ENCODE data around the gene NPTXR. TPM values are rescaled to one million over a fixed set of nuclear protein-coding genes. Genes with fewer than 3 reads are reported as not detected.

The NPTXR gene
- polyA plus RNA-seq, 3 donors from 2014 or later, result 0.59 to 1.4 (median 0.66) TPM

- Mint-ChIP-seq H3K36me3 (no peaks in the 10 kb centered on the region), H3K4me1 (peaks cover 7 to 11% of the 10 kb centered on the region in 2 donors), H3K27me3 (ENCODE audit: low read depth in 3 of 3) (peaks cover 16 to 17% (median 16%) of the 10 kb centered on the region in 3 donors), H3K9me3 (peaks cover 0 to 3% (median 0%) of the 10 kb centered on the region in 6 donors), H3K4me3 (no peak overlapping the region), H3K27ac (no peak overlapping the region)
- DNase-seq, result no peak
These were observed 44.4 kb downstream of the NPTXR start for GRCh38 chr22:38799265-38800002.

GRCh38 chr22:38798496-38798895, 45.3 kb downstream of the NPTXR start:
- Mint-ChIP-seq H3K4me3 (no peak overlapping the region), H3K27me3 (ENCODE audit: low read depth in 3 of 3) (peaks cover 14 to 15% (median 15%) of the 10 kb centered on the region in 3 donors), H3K27ac (no peak overlapping the region), H3K4me1 (peaks cover 14 to 16% of the 10 kb centered on the region in 2 donors), H3K9me3 (peaks cover 0 to 3% (median 0%) of the 10 kb centered on the region in 6 donors), H3K36me3 (no peaks in the 10 kb centered on the region)
- no peak for DNase-seq

GRCh38 chr22:38796262-38796957, 47.4 kb downstream of the NPTXR start:
- Mint-ChIP-seq H3K4me3 (no peak overlapping the region), H3K27ac (no peak overlapping the region), H3K27me3 (ENCODE audit: low read depth in 3 of 3) (peaks cover 11 to 14% (median 13%) of the 10 kb centered on the region in 3 donors), H3K9me3 (peaks cover 0 to 3% (median 0%) of the 10 kb centered on the region in 6 donors), H3K36me3 (no peaks in the 10 kb centered on the region), H3K4me1 (peaks cover 22 to 24% of the 10 kb centered on the region in 2 donors)
- no peak for DNase-seq

GRCh38 chr22:38795569-38795968, 48.3 kb downstream of the NPTXR start:
- Mint-ChIP-seq H3K27ac (peak overlapping the region in 3 of 6 donors; percentile 26 to 66 (median 49)), H3K4me3 (peak overlapping the region in 2 of 5 donors; percentile 20 to 33), H3K27me3 (ENCODE audit: low read depth in 3 of 3) (peaks cover 11 to 14% (median 13%) of the 10 kb centered on the region in 3 donors), H3K9me3 (peaks cover 0 to 3% (median 0%) of the 10 kb centered on the region in 6 donors), H3K4me1 (peaks cover 22 to 24% of the 10 kb centered on the region in 2 donors), H3K36me3 (no peaks in the 10 kb centered on the region)
- DNase-seq, result no peak

GRCh38 chr22:38793721-38794466, 49.9 kb downstream of the NPTXR start, which contains the start of gene DNAL4:
Gene DNAL4, minus strand, starts transcription at chr22:38794143. Its CDS starts 11,412 bp downstream, at chr22:38782731.
- DNase-seq, result peak; percentile 96
- H3K4me1 Mint-ChIP-seq, result peaks cover 22 to 24% of the 10 kb centered on the region in 2 donors
- H3K36me3 Mint-ChIP-seq, result no peaks in the 10 kb centered on the region
- H3K4me3 Mint-ChIP-seq, result peak within 1 kb of the TSS; percentile 86 to 92 (median 90)
- H3K27me3 Mint-ChIP-seq (ENCODE audit: low read depth in 3 of 3), result peaks cover 11 to 14% (median 12%) of the 10 kb centered on the region in 3 donors
- peak within 1 kb of the TSS; percentile 87 to 95 (median 92) for H3K27ac Mint-ChIP-seq
- no peaks in the 10 kb centered on the region for H3K9me3 Mint-ChIP-seq

- Mint-ChIP-seq H3K4me3 (peak overlapping the region; percentile 86 to 92 (median 90)), H3K27ac (peak overlapping the region; percentile 87 to 95 (median 92)), H3K9me3 (no peaks in the 10 kb centered on the region), H3K36me3 (no peaks in the 10 kb centered on the region), H3K27me3 (ENCODE audit: low read depth in 3 of 3) (peaks cover 10 to 12% (median 11%) of the 10 kb centered on the region in 3 donors), H3K4me1 (peaks cover 17 to 20% of the 10 kb centered on the region in 2 donors)
- DNase-seq, result no peak
These were observed 50.5 kb downstream of the NPTXR start for GRCh38 chr22:38793317-38793716.

- Mint-ChIP-seq H3K9me3 (no peaks in the 10 kb centered on the region), H3K27me3 (ENCODE audit: low read depth in 3 of 3) (peaks cover 6 to 11% (median 11%) of the 10 kb centered on the region in 3 donors), H3K4me1 (peaks cover 17 to 20% of the 10 kb centered on the region in 2 donors), H3K4me3 (peak overlapping the region; percentile 86 to 92 (median 90)), H3K36me3 (no peaks in the 10 kb centered on the region), H3K27ac (peak overlapping the region; percentile 87 to 95 (median 92))
- DNase-seq, result no peak
These were observed 51.0 kb downstream of the NPTXR start for GRCh38 chr22:38792833-38793232.

GRCh38 chr22:38789606-38790005, 54.2 kb downstream of the NPTXR start:
- Mint-ChIP-seq H3K36me3 (no peaks in the 10 kb centered on the region), H3K4me1 (peaks cover 15 to 17% of the 10 kb centered on the region in 2 donors), H3K9me3 (no peaks in the 10 kb centered on the region), H3K27me3 (ENCODE audit: low read depth in 3 of 3) (no peaks in the 10 kb centered on the region), H3K4me3 (no peak overlapping the region), H3K27ac (no peak overlapping the region)
- no peak for DNase-seq

- Mint-ChIP-seq H3K4me3 (no peak overlapping the region), H3K27me3 (ENCODE audit: low read depth in 3 of 3) (no peaks in the 10 kb centered on the region), H3K4me1 (peaks cover 8 to 9% of the 10 kb centered on the region in 2 donors), H3K27ac (no peak overlapping the region), H3K36me3 (no peaks in the 10 kb centered on the region), H3K9me3 (no peaks in the 10 kb centered on the region)
- DNase-seq, result no peak
These were observed 55.0 kb downstream of the NPTXR start for GRCh38 chr22:38788846-38789245.

GRCh38 chr22:38788021-38788816, 55.6 kb downstream of the NPTXR start:
- H3K36me3 Mint-ChIP-seq, result no peaks in the 10 kb centered on the region
- H3K27me3 Mint-ChIP-seq (ENCODE audit: low read depth in 3 of 3), result no peaks in the 10 kb centered on the region
- H3K4me3 Mint-ChIP-seq, result no peak overlapping the region
- H3K27ac Mint-ChIP-seq, result no peak overlapping the region
- no peaks in the 10 kb centered on the region for H3K9me3 Mint-ChIP-seq
- H3K4me1 Mint-ChIP-seq, result peaks cover 5 to 6% of the 10 kb centered on the region in 2 donors
- DNase-seq, result no peak

GRCh38 chr22:38786631-38787030, 57.2 kb downstream of the NPTXR start:
- Mint-ChIP-seq H3K27ac (no peak overlapping the region), H3K4me1 (no peaks in the 10 kb centered on the region), H3K36me3 (peaks cover 6 to 7% (median 7%) of the 10 kb centered on the region in 3 donors), H3K4me3 (no peak overlapping the region), H3K27me3 (ENCODE audit: low read depth in 3 of 3) (no peaks in the 10 kb centered on the region), H3K9me3 (no peaks in the 10 kb centered on the region)
- no peak for DNase-seq

GRCh38 chr22:38784856-38785255, 59.0 kb downstream of the NPTXR start:
- Mint-ChIP-seq H3K4me1 (no peaks in the 10 kb centered on the region), H3K9me3 (no peaks in the 10 kb centered on the region), H3K4me3 (no peak overlapping the region), H3K27me3 (ENCODE audit: low read depth in 3 of 3) (no peaks in the 10 kb centered on the region), H3K36me3 (peaks cover 9 to 14% (median 11%) of the 10 kb centered on the region in 3 donors), H3K27ac (no peak overlapping the region)
- no peak for DNase-seq

- DNase-seq, result no peak
- no peaks in the 10 kb centered on the region for H3K27me3 Mint-ChIP-seq (ENCODE audit: low read depth in 3 of 3)
- H3K4me1 Mint-ChIP-seq, result no peaks in the 10 kb centered on the region
- peaks cover 9 to 14% (median 11%) of the 10 kb centered on the region in 3 donors for H3K36me3 Mint-ChIP-seq
- no peaks in the 10 kb centered on the region for H3K9me3 Mint-ChIP-seq
- no peak overlapping the region for H3K4me3 Mint-ChIP-seq
- no peak overlapping the region for H3K27ac Mint-ChIP-seq
These were observed 59.8 kb downstream of the NPTXR start for GRCh38 chr22:38784035-38784434.
